ENCODE data around the gene FAM149A. TPM values are rescaled to one million over a fixed set of nuclear protein-coding genes. Genes with fewer than 3 reads are reported as not detected.

FAM149A gene
- total RNA-seq, 4 donors from 2014 or later: 7.7 to 15.3 (median 11.8) TPM

- no peak for TF ChIP-seq CTCF (IDR thresholded peaks at IDR 0.05)
- ATAC-seq (ENCODE audit: low FRiP score): no peak
Observed at GRCh38 chr4:186200516-186200915, 96.0 kb downstream of the FAM149A start.

GRCh38 chr4:186201010-186201409 is 96.5 kb downstream of the FAM149A start:
- no peak for TF ChIP-seq CTCF (IDR thresholded peaks at IDR 0.05)
- no peak for DNase-seq (ENCODE audit: low spot score)
- no peak for ATAC-seq (ENCODE audit: low FRiP score)

More at GRCh38 chr4:186200516-186200915, 96.0 kb downstream of the FAM149A start:
- no peak for DNase-seq (ENCODE audit: low spot score)

- ATAC-seq (ENCODE audit: low FRiP score): peak; percentile 71
- TF ChIP-seq CTCF (IDR thresholded peaks at IDR 0.05): no peak
- no peak for DNase-seq (ENCODE audit: low spot score)
Observed at GRCh38 chr4:186201535-186202230, 97.2 kb downstream of the FAM149A start.

GRCh38 chr4:186202490-186203140 is 98.1 kb downstream of the FAM149A start:
- DNase-seq (ENCODE audit: low spot score): no peak
- TF ChIP-seq CTCF (IDR thresholded peaks at IDR 0.05): no peak
- no peak for ATAC-seq (ENCODE audit: low FRiP score)

- ATAC-seq (ENCODE audit: low FRiP score): no peak
- TF ChIP-seq CTCF (IDR thresholded peaks at IDR 0.05): no peak
- DNase-seq (ENCODE audit: low spot score): no peak
Observed at GRCh38 chr4:186203406-186203805, 98.9 kb downstream of the FAM149A start.

GRCh38 chr4:186204103-186204559 is 99.6 kb downstream of the FAM149A start:
- TF ChIP-seq CTCF (IDR thresholded peaks at IDR 0.05): no peak
- ATAC-seq (ENCODE audit: low FRiP score) (no peak), DNase-seq (ENCODE audit: low spot score) (no peak)

- ATAC-seq (ENCODE audit: low FRiP score) (no peak), DNase-seq (ENCODE audit: low spot score) (no peak)
- TF ChIP-seq CTCF (IDR thresholded peaks at IDR 0.05): no peak
Observed at GRCh38 chr4:186204686-186205085, 100.2 kb downstream of the FAM149A start.

Measured in omental fat pad (tissue), 4 donors.